HG03097 (cell line): ENCODE data around the gene VPS35.
A peak's percentile ranks its signal among the peaks of the same experiment; 100 is the strongest.
"Not testable (repeated sequence)": the region's sequence is repeated elsewhere in the genome, so short reads cannot be mapped to it uniquely, and the experiment has no call there.

Experiments
- ATAC-seq: cut with Tn5 transposase; IDR thresholded peaks from one replicate; pipeline ENCODE4 v1.9.1; 2021; ENCODE audit not compliant: unreplicated experiment, low FRiP score

VPS35 gene

DNA sequence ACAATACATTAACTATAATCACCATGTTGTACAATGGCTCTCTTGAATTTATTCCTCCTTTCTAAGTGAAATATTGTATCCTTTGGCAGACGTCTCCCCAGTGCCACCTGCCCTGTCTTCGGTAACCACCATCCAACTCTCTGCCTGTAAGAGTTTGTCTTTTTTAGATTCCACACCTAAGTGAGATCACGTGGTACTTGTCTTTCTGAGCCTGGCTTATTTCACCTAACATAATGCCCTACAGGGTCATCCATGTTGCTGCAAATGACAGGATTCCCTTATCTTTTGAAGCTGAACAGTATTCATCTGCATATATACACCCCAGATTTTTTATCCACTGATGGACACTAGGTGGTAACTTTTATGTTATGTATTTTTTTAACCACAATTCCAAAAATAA, 24.7 kb upstream of the VPS35 start:
- ATAC-seq: no peak

DNA sequence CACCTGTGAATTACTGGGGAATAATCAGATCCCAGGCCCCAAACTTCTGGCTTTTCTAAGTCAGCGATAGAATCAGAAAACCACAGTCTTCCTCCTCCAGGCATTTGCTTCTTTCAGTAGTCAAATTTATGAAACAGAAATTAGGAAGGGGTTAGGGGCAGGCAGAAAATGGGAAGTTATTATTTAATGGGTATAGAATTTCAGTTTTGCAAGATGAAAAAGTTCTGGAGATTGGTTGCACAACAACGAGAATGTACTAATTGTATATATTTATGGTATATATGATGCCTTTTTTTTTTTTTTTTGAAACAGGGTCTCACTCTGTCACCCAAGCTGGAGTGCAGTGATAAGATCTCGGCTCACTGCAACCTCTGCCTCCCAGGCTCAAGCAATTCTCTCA, 23.9 kb upstream of the VPS35 start:
- no peak for ATAC-seq

DNA sequence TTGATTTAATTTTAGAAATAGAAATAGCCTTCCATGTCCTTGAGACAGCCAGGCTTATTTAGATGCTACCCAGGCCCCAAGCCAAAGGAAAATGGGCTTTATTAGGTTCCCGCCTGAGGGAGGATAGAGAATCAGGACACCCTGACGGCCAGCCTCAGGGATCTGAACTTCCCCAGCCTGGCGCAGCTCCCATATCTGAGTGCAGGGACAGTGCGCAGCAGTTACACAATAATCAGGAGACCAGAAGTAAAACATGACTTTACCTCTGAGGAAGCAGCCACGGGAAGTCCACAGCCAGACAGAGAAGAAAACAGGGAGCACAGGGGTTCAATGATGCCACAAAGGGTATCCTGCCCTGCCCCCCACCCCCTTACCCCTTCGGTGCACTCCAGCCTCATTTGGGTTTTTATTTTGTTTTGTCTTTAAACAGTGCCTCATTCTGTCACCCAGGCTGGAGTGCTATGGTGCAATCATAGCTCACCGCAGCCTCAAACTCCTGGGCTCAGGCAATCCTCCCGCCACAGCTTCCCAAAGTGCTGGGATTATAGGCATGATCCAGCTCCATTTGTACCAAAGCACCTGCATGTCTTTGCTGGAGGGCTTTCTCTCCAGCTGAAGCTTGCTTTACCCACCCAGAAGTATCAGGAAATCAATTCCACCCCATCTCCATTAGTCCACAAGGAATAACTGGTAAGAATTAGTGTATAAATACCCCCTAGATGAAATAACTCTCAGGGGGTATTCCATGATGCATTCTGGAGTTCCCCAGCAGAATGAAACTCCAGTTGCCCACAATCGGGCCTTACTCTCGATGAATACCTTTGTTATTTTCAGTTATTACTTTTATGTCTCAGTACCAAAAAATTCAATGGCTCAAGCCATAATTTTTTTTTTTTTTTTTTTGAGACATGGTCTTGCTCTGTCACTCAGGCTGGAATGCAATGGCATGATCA, 22.4 kb upstream of the VPS35 start:
- no peak for ATAC-seq

DNA sequence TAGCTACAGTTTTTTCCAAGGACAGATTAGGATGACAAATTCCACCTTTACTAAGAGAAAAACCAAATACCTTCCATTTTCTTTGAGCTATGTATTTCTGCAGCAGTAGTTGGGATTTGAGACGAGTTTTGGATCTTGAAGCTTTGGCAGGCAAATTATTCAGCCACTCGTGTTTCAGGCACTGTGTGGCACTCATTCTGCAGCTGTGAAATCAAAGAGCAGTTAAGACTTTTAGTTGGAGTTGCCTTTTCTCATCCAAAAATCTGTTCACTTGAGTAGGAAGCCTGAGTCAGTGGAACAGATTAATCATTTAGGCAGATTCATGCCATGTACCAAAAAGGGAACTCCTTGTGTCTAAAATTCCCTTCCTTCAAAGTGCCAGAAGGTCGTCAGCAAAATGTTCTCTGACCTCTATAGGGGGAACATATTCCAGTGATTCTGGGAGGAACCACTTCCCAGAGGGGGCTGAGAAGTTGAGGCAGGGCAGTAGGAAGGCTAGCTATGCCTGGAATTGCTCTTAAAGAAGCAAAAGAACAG, 20.6 kb upstream of the VPS35 start:
- ATAC-seq: no peak

DNA sequence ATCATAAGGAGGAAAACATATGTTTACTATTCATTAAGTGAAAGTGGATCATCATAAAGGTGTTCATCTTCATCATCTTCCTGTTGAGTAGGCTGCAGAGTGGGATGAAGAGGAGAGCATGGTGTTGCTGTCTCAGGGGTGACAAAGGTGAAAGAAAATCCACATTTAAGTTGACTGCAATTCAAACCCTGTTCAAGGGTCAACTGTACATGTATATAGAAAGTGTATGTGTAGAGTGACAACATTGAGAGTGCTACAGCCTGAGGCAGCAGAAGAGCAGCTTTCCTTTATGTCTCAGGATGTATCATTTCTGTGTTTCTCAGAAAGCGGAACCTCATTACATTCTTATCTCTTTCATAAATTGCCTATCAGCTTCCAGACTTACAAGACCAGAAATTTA, 17.7 kb upstream of the VPS35 start:
- no peak for ATAC-seq

DNA sequence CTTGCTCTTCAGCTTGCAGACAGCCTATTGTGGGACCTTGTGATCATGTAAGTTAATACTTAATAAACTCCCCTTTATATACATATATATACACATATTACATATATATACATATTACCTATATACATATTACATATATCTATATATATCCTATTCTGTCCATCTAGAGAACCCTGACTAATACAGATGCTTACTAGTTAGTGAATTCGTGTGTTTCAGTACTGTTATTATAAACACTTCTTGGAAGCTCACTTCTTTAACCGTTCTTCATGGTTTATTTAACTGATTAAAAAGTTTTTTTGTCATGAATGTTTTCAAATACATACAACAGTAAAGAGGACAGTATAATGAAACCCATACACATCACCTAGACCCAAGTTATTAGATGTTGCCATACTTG, 13.1 kb upstream of the VPS35 start:
- ATAC-seq: no peak

DNA sequence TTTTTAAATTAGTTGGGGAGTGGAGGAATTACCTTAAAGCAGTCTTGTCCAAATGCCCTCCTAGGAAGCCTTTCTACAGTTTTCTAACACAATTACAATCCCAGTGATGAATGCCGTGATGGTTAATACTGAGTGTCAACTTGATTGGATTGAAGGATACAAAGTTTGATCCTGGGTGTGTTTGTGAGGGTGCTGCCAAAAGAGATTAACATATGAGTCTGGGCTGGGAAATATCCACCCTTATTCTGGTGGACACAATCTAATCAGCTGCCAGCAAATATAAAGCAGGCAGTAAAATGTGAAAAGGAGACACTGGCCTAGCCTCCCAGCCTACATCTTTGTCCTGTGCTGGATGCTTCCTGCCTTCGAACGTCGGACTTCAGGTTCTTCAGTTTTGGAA, 12.6 kb upstream of the VPS35 start:
- ATAC-seq: no peak

DNA sequence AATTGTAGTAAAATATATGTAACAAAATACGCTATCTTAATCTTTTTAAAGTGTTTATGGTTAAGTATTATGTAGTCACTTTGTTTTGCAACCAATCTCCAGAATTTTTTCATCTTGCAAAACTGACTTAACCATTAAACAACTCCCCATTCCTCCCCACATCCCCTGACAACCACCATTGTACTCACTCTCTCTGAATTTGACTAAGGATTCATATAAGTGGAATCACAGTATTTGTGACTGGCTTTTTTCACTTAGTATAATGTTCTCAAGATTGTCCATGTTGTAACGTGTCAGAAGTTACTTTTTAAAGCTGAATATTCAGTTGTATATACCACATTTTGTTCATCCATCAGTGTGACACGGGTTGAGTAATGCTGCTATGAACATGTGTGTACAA, 11.1 kb upstream of the VPS35 start:
- ATAC-seq: no peak

DNA sequence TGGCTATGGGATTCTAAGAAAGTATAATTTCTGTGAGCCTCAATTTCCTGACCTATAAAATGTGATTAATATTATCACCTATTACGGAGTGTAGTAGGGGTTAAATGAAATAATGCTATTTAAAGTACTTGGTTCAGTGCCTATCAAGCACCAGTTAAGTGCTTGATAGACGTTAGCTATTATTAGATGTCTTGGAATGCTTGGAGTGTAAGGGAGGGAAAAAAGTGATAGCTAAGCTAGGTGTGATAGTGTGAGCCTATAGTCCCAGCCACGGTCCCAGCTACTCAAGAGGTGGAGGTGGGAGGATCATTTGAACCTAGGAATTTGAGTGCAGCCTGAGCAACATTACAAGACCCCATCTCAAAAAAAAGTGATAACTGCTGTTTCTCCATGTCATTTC, 8.0 kb upstream of the VPS35 start:
- no peak for ATAC-seq

DNA sequence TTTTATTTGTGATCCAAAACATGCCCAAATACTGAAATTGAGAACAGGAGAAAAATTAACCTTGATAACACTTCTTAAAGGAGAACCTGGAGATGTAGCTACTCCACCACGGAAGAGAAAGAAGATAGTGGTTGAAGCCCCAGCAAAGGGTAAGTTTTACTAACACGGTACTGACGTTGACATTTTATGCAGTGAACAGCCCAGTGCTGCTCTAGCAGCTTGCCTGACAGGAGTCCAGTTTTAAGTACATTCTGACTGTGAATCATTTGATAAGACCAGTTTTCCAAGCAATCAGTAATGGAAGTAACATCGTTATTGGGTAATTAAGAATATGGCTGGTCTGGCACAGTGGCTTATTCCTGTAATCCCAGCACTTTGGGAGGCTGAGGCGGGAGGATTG, 7.0 kb upstream of the VPS35 start:
- no peak for ATAC-seq

DNA sequence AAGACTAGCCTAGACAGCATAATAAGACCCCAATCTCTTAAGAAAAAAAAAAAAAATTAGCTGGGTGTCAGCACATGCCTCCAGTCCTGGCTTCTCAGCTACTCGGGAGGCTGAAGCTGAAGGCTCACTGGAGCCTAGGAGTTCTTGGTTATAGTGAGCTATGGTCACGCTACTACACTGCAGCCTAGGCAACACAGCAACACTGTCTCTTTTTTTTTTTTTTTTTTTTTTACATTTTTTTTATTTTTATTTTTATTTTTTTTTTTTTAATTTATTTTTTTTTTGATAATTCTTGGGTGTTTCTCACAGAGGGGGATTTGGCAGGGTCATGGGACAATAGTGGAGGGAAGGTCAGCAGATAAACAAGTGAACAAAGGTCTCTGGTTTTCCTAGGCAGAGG, 4.6 kb upstream of the VPS35 start:
- no peak for ATAC-seq

DNA sequence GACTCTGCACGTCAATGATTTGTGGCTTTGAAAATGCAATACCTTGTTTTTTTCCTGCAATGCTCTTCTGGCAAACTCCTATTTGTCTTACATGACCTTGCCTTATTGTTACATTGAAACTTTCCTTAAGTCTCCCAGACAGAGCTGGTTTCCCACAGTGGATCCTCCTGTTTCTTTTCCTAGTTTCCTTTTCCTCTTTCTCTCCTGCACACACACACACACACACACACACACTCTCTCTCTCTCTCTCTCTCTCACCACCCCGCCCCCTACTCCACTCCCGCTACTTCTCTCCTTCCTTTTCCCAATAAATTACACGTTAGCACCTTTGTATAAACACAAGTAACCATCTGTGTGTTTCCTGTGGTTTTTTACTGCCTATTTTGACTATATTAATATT, 2.7 kb upstream of the VPS35 start:
- ATAC-seq: no peak

DNA sequence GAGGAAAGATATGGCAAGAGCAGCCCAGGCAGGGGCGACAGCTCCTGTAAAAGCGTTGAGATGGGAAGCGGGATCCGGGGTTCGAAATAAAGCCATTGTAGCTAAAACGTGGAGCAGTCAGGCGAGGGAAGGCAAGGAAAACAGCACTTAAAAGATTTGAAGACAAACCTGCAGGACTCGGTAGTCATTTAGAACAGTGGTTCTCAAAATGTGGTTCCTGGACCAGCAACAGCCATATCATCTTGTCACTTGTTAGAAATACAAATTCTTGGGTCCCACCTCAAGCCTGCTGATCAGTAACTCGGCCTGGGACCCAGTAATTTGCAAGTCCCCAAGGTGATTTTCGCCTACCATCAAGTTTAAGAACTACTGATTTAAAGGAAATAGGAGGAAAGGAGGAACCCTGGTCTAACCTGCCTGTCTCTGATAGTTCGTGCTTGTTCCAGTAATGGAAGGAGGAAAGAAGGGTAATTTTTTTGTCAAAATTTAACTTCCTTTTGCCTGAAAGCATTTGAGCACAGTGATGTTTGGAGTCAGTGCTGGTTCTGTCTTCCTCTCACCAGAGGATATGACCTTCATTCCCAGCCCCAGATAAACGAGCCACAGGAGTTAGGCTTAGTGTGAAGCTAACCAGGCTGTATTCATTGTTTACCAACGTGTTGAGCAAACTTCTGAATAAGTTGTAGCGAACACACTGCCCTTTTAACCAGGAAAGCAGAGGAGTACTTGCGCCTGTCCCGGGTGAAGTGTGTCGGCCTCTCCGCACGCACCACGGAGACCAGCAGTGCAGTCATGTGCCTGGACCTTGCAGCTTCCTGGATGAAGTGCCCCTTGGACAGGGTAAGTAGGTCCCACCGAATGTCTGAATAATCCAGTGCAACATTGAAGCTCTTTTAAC, 1.6 kb upstream of the VPS35 start:
- ATAC-seq: no peak

DNA sequence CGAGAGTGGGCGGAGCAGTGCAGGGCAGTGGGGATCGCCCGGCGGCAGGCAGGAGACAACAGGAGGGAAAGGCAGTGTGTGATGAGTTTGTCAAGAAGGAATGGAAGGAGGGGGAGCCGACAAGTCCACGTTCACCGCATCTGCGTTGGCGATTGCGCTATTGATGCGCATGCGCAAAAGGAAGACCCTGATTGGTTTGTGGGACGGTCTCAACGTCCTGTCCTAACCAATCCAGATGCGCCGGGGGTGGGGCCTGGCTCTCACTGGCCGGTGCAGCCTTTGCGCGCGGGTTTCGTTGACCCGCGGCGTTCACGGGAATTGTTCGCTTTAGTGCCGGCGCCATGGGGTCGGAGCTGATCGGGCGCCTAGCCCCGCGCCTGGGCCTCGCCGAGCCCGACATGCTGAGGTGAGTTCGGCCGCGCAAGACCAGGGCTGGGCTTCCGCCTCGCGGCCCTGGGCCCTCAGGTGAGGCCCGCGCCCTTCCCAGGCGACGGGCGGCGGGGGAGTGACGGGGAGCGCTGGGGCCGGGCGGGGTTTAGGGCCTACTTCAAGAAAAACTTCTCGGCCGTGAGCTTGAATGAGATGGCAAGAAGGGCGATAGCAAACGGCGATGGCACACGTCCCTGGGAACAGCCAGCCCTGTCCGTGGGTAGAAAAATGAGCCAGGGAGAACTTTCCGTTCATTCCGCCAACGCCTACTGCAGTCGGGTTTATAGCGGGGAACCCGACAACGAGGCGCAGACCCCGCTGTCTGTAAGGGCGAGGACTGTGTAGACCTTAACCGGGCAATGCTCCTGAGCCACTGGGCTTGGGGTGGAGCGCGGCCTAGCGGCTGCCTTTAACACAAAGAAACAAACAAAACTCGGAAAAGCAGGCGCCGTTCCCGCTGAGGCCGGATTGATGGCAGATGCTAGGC, 645 bp upstream of the VPS35 start, which contains the start of gene ORC6:
Gene ORC6, plus strand, starts transcription at position 295 of the 916 bp plus-strand sequence. Its CDS starts 47 bp downstream, at position 342.
- peak; percentile 72 for ATAC-seq

DNA sequence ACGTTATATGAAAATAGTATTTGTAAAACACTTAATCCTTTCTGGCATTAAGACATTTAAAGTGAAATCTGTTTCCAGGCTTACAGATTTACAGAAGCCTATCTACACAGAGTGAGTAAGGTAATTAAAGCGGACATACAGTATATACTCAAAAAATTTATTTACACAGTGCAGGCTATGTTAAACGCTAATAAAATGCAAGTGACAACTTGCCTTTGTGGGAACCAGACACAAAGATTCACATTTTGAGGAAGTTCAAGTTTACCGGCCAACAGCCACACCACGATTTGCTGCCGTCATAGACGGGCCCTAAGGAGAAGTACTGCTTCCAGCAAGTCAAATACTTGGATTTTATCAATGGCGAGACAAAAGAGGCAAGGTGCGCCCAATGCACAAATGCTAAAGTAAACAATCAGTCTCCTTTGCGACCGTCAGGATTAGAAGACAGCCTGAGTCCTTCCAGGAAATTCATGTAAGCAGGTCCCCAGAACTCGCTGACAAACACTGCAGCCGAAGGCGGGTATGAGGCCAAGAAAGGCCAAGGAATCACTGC, 801 bp downstream of the VPS35 start:
- ATAC-seq: no peak

DNA sequence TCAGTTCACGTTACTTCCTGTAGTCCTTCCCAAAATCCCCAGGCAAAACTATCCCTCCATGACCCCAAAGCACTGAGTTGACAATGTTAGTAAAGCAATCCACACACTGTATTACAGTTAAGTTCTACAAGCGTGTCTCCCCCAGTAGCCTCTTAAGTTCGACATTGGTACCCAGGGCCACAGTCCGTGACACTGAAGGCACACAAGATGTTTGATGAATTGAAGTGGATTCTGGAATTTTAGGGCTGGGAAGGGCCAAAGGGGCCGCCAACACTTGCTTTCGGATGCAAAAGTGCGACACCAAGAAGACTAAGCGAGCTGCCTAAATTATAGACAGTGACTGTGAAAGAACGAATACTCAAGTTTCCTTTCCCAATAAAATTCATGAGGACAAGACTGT, 1.5 kb downstream of the VPS35 start:
- ATAC-seq: no peak

DNA sequence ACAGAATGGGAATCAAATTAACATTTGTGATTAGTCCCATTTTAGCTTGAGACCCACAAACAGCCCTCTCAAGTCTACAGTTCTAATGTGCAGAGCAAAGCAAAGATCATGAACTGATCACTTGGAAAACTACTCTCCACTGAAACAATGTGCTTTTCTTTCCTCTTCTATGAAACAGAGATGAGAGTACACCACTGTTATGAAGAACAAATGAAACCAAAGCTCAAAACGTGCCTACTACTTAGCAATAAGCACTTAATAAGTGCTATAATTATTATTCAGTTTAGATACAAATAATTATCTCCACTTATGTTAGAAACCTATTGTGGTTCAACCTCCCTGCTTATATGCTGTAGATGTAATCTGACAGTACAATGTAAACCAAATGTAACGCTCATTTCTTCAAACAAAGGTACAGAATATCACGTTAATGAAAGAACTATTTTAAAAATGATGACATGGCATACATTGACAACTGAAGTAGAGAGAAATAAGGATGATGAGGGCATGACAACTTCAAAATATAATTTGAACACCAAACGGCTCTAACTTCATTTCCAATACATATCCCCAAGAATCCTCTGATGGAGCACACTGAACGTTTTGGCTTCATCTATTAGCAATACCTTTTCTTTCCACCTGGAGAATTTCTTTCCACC, 2.0 kb downstream of the VPS35 start:
- ATAC-seq: no peak

DNA sequence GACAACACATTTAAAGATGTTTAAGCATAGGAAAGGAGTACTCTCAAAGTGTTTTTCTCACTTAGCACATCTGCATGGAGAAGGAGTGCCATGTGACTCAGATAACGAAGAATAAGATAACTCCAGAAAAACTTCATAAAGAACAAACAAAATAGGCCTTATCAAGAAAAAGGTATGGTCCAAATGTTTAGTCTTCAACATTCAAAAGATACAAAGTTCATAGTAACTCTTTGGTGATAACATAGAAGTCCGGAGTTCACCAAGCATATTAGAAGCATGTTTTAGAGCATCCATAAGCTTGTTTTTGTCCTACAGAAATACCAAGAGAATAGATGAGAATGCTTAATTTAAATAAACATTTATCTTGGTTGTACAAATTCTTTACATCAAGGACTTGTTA, 7.1 kb downstream of the VPS35 start:
- ATAC-seq: not testable (repeated sequence)

DNA sequence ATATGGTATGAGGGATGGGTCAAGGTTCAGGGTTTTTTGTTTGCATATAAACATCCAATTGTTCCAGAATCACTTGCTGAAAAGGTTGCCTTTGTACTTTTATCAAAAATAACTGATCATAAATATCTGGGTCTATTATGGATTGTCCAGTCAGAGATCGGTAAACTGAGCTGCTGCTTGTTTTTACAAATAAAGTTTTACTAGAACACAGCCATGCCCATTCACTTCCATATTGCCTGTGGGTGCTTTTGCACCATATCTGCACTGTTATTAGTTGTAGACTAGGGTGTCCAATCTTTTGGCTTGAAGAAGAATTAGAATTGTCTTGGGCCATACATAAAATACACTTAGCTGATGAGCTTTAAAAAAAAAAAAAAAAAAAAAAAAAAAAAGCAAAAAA, 11.0 kb downstream of the VPS35 start:
- not testable (repeated sequence) for ATAC-seq
